ENCODE results near the gene GPBP1. TPM values are rescaled to one million over a fixed set of nuclear protein-coding genes. Genes with fewer than 3 reads are reported as not detected.

Gene GPBP1
- total and polyA plus RNA-seq, 2 of the 4 experiments (the other 2 are of a cell fraction), result 24.3 to 29.2 TPM

DNA sequence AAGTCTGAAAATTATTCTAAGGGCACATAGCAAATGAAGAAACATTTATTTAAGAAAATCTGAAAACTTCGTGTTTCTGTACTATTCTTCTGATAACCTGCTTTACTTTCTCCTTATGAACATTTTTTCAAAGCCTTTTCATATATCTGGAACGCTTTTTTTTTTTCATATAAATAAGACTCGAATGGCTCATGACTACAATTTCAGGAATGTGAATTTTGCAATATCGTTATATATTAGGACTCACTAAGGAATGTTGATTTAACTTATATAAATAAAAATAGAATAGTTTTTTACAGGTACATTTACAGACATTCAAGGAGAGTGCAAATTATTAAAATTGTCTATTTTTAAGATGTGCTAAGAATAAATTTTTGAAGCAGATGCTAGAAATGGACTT is 42.9 kb downstream of the GPBP1 start:
- intact Hi-C loops (cut with micrococcal nuclease) (loop anchor here (1.0 kb wide), 1 partner anchor 42 kb away; the partner anchor contains the start of gene GPBP1), dilution Hi-C loops (cut with HindIII; ENCODE audit: low sequenced_read_pairs, unreplicated experiment) (no loop called here), in situ Hi-C loops (cut with MboI; ENCODE audit: low sequenced_read_pairs) (loop anchor here (25.0 kb wide), 2 partner anchors 954 to 1254 kb away; no protein-coding TSS in a partner anchor)
- Histone ChIP-seq H2BK15ac (ENCODE audit: low read depth, low read length) (no peak overlapping the region), H3K23ac (ENCODE audit: low read depth, low read length) (no peak overlapping the region), H4K20me1 (ENCODE audit: insufficient read depth, low read length) (peaks cover 47% of the 10 kb centered on the region), H3K4me2 (ENCODE audit: low read depth, low read length) (peak overlapping the region; percentile 39; the same call in 1 of the 2 replicates), H2AK9ac (replicated peaks; ENCODE audit: low read depth, low read length, poor library complexity) (no peak overlapping the region), H3K79me1 (ENCODE audit: low read depth in 1 of 2, low read length in 2 of 2) (peaks cover 28 to 67% of the 10 kb centered on the region in 2 experiments), H4K91ac (ENCODE audit: insufficient read depth, low read depth, low read length) (no peak overlapping the region), H4K8ac (ENCODE audit: low read depth in 2 of 2, low read length in 2 of 2) (no peak overlapping the region), H3K27ac (ENCODE audit: insufficient read depth, low read length) (peak overlapping the region; percentile 57), H3K4me3 (ENCODE audit: insufficient read depth, low read depth, low read length) (no peak overlapping the region), H2AFZ (replicated peaks; ENCODE audit: low read length, poor library complexity) (no peak overlapping the region), H2BK5ac (ENCODE audit: low read depth, low read length, poor library complexity, severe bottlenecking) (peak overlapping the region; percentile 42), H3K4ac (ENCODE audit: low read depth, low read length) (peak overlapping the region; percentile 24), H3K56ac (ENCODE audit: extremely low read depth, insufficient read depth, low read length) (no peak overlapping the region), H3K9me3 (ENCODE audit: control insufficient read depth, insufficient read depth, low read length) (no peaks in the 10 kb centered on the region), H3K18ac (ENCODE audit: low read depth, low read length) (no peak overlapping the region), H3K9ac (ENCODE audit: low read depth, low read length) (no peak overlapping the region), H3K36me3 (ENCODE audit: control insufficient read depth, insufficient read depth, low read length) (peaks cover 9% of the 10 kb centered on the region), H3K14ac (replicated peaks; ENCODE audit: low read depth, low read length) (no peak overlapping the region), H4K5ac (ENCODE audit: low read depth, low read length) (no peak overlapping the region), H3K4me1 (ENCODE audit: control insufficient read depth, insufficient read depth, low read length) (peaks cover 14% of the 10 kb centered on the region), H3K27me3 (ENCODE audit: control insufficient read depth, insufficient read depth, low read length) (no peaks in the 10 kb centered on the region), H3K9me1 (ENCODE audit: insufficient read depth, low read length) (peaks cover 12% of the 10 kb centered on the region; the same call in 1 of the 2 replicates), H2BK20ac (ENCODE audit: low read depth, low read length) (no peak overlapping the region), H2BK120ac (ENCODE audit: low read depth, low read length) (peak overlapping the region; percentile 69; the same call in 1 of the 2 replicates), H2AK5ac (ENCODE audit: low read depth, low read length) (no peak overlapping the region)
- ChIA-PET POLR2A (ENCODE audit: unreplicated experiment) (no interaction called here), CTCF (no interaction called here)
- BruUV-seq (replicated peaks), result no TSS peak
- peak; percentile 82 for DNase-seq
- no CpG with 5 or more reads among the region's 4 CpGs for WGBS, 2 experiments (ENCODE audit: extremely low coverage in 2 of 2, insufficient read length in 1 of 2)
- peak; percentile 22 for ATAC-seq (ENCODE audit: low read depth)
- TF ChIP-seq CHD1 (IDR thresholded peaks at IDR 0.05; ENCODE audit: low read depth, low read length) (no peak), CEBPB (IDR thresholded peaks at IDR 0.05; ENCODE audit: low read depth, low read length) (peak; percentile 90), RCOR1 (IDR thresholded peaks at IDR 0.05; ENCODE audit: insufficient replicate concordance, low read length) (no peak), FOS (IDR thresholded peaks at IDR 0.05; ENCODE audit: low read depth, low read length) (0 out of 2 replicates have a peak, but pooled peaks have one; percentile 4), SMC3 (IDR thresholded peaks at IDR 0.05; ENCODE audit: low read depth, low read length) (no peak)
- TF ChIP-seq, protein P1, sequence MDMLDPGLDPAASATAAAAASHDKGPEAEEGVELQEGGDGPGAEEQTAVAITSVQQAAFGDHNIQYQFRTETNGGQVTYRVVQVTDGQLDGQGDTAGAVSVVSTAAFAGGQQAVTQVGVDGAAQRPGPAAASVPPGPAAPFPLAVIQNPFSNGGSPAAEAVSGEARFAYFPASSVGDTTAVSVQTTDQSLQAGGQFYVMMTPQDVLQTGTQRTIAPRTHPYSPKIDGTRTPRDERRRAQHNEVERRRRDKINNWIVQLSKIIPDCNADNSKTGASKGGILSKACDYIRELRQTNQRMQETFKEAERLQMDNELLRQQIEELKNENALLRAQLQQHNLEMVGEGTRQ (IDR thresholded peaks at IDR 0.05; ENCODE audit: low read depth, low read length), result no peak
